ENCODE measurements around the gene FYTTD1.
"Not testable (repeated sequence)": the region's sequence is repeated elsewhere in the genome, so short reads cannot be mapped to it uniquely, and the experiment has no call there.

FYTTD1 gene

GRCh38 chr3:197728487-197728886 lies 21.2 kb upstream of the FYTTD1 start:
- Histone ChIP-seq H3K36me3 (ENCODE audit: insufficient read depth, low read length) (no peaks in the 10 kb centered on the region), H3K4me3 (ENCODE audit: low read length) (no peak overlapping the region), H2AFZ (ENCODE audit: low read depth, low read length) (no peak overlapping the region), H3K9me3 (ENCODE audit: low read length) (no peaks in the 10 kb centered on the region), H3K27me3 (ENCODE audit: insufficient read depth, low read length) (no peaks in the 10 kb centered on the region), H3K4me1 (ENCODE audit: insufficient read depth, low read length) (no peaks in the 10 kb centered on the region)

GRCh38 chr3:197730200-197730599 lies 19.5 kb upstream of the FYTTD1 start:
- Histone ChIP-seq H3K4me3 (ENCODE audit: low read length) (no peak overlapping the region), H3K36me3 (ENCODE audit: insufficient read depth, low read length) (no peaks in the 10 kb centered on the region), H3K9me3 (ENCODE audit: low read length) (no peaks in the 10 kb centered on the region), H3K27me3 (ENCODE audit: insufficient read depth, low read length) (no peaks in the 10 kb centered on the region), H3K4me1 (ENCODE audit: insufficient read depth, low read length) (no peaks in the 10 kb centered on the region), H2AFZ (ENCODE audit: low read depth, low read length) (no peak overlapping the region)

GRCh38 chr3:197730770-197731169 lies 18.9 kb upstream of the FYTTD1 start:
- not testable (repeated sequence) for H2AFZ ChIP-seq (ENCODE audit: low read depth, low read length); H3K4me1 ChIP-seq (ENCODE audit: insufficient read depth, low read length); H3K4me3 ChIP-seq (ENCODE audit: low read length); H3K27me3 ChIP-seq (ENCODE audit: insufficient read depth, low read length); H3K36me3 ChIP-seq (ENCODE audit: insufficient read depth, low read length); H3K9me3 ChIP-seq (ENCODE audit: low read length)

GRCh38 chr3:197731483-197731882 lies 18.2 kb upstream of the FYTTD1 start:
- H3K36me3 ChIP-seq (ENCODE audit: insufficient read depth, low read length); H3K4me1 ChIP-seq (ENCODE audit: insufficient read depth, low read length); H2AFZ ChIP-seq (ENCODE audit: low read depth, low read length); H3K27me3 ChIP-seq (ENCODE audit: insufficient read depth, low read length); H3K9me3 ChIP-seq (ENCODE audit: low read length); H3K4me3 ChIP-seq (ENCODE audit: low read length): not testable (repeated sequence)

GRCh38 chr3:197733042-197733441 lies 16.6 kb upstream of the FYTTD1 start:
- H3K27me3 ChIP-seq (ENCODE audit: insufficient read depth, low read length), result no peaks in the 10 kb centered on the region
- H3K4me3 ChIP-seq (ENCODE audit: low read length), result no peak overlapping the region
- no peaks in the 10 kb centered on the region for H3K36me3 ChIP-seq (ENCODE audit: insufficient read depth, low read length)
- no peaks in the 10 kb centered on the region for H3K9me3 ChIP-seq (ENCODE audit: low read length)
- H2AFZ ChIP-seq (ENCODE audit: low read depth, low read length), result no peak overlapping the region
- H3K4me1 ChIP-seq (ENCODE audit: insufficient read depth, low read length), result peaks cover 16% of the 10 kb centered on the region

- no peak overlapping the region for H3K4me3 ChIP-seq (ENCODE audit: low read length)
- peaks cover 17% of the 10 kb centered on the region for H3K4me1 ChIP-seq (ENCODE audit: insufficient read depth, low read length)
- no peaks in the 10 kb centered on the region for H3K27me3 ChIP-seq (ENCODE audit: insufficient read depth, low read length)
- H3K36me3 ChIP-seq (ENCODE audit: insufficient read depth, low read length), result no peaks in the 10 kb centered on the region
- no peak overlapping the region for H2AFZ ChIP-seq (ENCODE audit: low read depth, low read length)
- no peaks in the 10 kb centered on the region for H3K9me3 ChIP-seq (ENCODE audit: low read length)
Measured at GRCh38 chr3:197734667-197735318, 14.9 kb upstream of the FYTTD1 start.

GRCh38 chr3:197736010-197736490 lies 13.6 kb upstream of the FYTTD1 start:
- H3K27me3 ChIP-seq (ENCODE audit: insufficient read depth, low read length), result no peaks in the 10 kb centered on the region
- no peaks in the 10 kb centered on the region for H3K36me3 ChIP-seq (ENCODE audit: insufficient read depth, low read length)
- peak overlapping the region; percentile 73 for H2AFZ ChIP-seq (ENCODE audit: low read depth, low read length)
- peak overlapping the region; percentile 79 for H3K4me3 ChIP-seq (ENCODE audit: low read length)
- H3K4me1 ChIP-seq (ENCODE audit: insufficient read depth, low read length), result peaks cover 17% of the 10 kb centered on the region
- no peaks in the 10 kb centered on the region for H3K9me3 ChIP-seq (ENCODE audit: low read length)

GRCh38 chr3:197736491-197737318 lies 13.0 kb upstream of the FYTTD1 start, which contains the start of gene RUBCN:
TSS of gene RUBCN (minus strand) at chr3:197736904. CDS start at chr3:197736719, 185 bp downstream.
- Histone ChIP-seq H2AFZ (ENCODE audit: low read depth, low read length) (peak within 1 kb of the TSS; percentile 73), H3K4me3 (ENCODE audit: low read length) (peak within 1 kb of the TSS; percentile 79), H3K27me3 (ENCODE audit: insufficient read depth, low read length) (no peaks in the 10 kb centered on the region), H3K4me1 (ENCODE audit: insufficient read depth, low read length) (peaks cover 17% of the 10 kb centered on the region), H3K36me3 (ENCODE audit: insufficient read depth, low read length) (no peaks in the 10 kb centered on the region), H3K9me3 (ENCODE audit: low read length) (no peaks in the 10 kb centered on the region)

GRCh38 chr3:197737319-197737649 lies 12.4 kb upstream of the FYTTD1 start:
- Histone ChIP-seq H3K27me3 (ENCODE audit: insufficient read depth, low read length) (no peaks in the 10 kb centered on the region), H3K4me3 (ENCODE audit: low read length) (peak overlapping the region; percentile 79), H3K9me3 (ENCODE audit: low read length) (no peaks in the 10 kb centered on the region), H2AFZ (ENCODE audit: low read depth, low read length) (peak overlapping the region; percentile 73), H3K4me1 (ENCODE audit: insufficient read depth, low read length) (peaks cover 17% of the 10 kb centered on the region), H3K36me3 (ENCODE audit: insufficient read depth, low read length) (no peaks in the 10 kb centered on the region)

GRCh38 chr3:197737749-197738462 lies 11.8 kb upstream of the FYTTD1 start:
- H3K4me1 ChIP-seq (ENCODE audit: insufficient read depth, low read length), result peaks cover 17% of the 10 kb centered on the region
- no peaks in the 10 kb centered on the region for H3K9me3 ChIP-seq (ENCODE audit: low read length)
- no peaks in the 10 kb centered on the region for H3K36me3 ChIP-seq (ENCODE audit: insufficient read depth, low read length)
- H3K27me3 ChIP-seq (ENCODE audit: insufficient read depth, low read length), result no peaks in the 10 kb centered on the region
- peak overlapping the region; percentile 79 for H3K4me3 ChIP-seq (ENCODE audit: low read length)
- H2AFZ ChIP-seq (ENCODE audit: low read depth, low read length), result peak overlapping the region; percentile 73

GRCh38 chr3:197742787-197743186 lies 6.9 kb upstream of the FYTTD1 start:
- Histone ChIP-seq H3K4me1 (ENCODE audit: insufficient read depth, low read length) (peaks cover 9% of the 10 kb centered on the region), H2AFZ (ENCODE audit: low read depth, low read length) (no peak overlapping the region), H3K27me3 (ENCODE audit: insufficient read depth, low read length) (no peaks in the 10 kb centered on the region), H3K9me3 (ENCODE audit: low read length) (no peaks in the 10 kb centered on the region), H3K36me3 (ENCODE audit: insufficient read depth, low read length) (no peaks in the 10 kb centered on the region), H3K4me3 (ENCODE audit: low read length) (no peak overlapping the region)

GRCh38 chr3:197746209-197746608 lies 3.5 kb upstream of the FYTTD1 start:
- H3K9me3 ChIP-seq (ENCODE audit: low read length), result no peaks in the 10 kb centered on the region
- no peaks in the 10 kb centered on the region for H3K36me3 ChIP-seq (ENCODE audit: insufficient read depth, low read length)
- H3K4me1 ChIP-seq (ENCODE audit: insufficient read depth, low read length), result peaks cover 6% of the 10 kb centered on the region
- no peak overlapping the region for H3K4me3 ChIP-seq (ENCODE audit: low read length)
- H3K27me3 ChIP-seq (ENCODE audit: insufficient read depth, low read length), result no peaks in the 10 kb centered on the region
- no peak overlapping the region for H2AFZ ChIP-seq (ENCODE audit: low read depth, low read length)

GRCh38 chr3:197746801-197747237 lies 2.9 kb upstream of the FYTTD1 start:
- H3K4me1 ChIP-seq (ENCODE audit: insufficient read depth, low read length), result peaks cover 12% of the 10 kb centered on the region
- H2AFZ ChIP-seq (ENCODE audit: low read depth, low read length), result peak overlapping the region; percentile 51
- no peaks in the 10 kb centered on the region for H3K9me3 ChIP-seq (ENCODE audit: low read length)
- no peaks in the 10 kb centered on the region for H3K36me3 ChIP-seq (ENCODE audit: insufficient read depth, low read length)
- no peaks in the 10 kb centered on the region for H3K27me3 ChIP-seq (ENCODE audit: insufficient read depth, low read length)
- H3K4me3 ChIP-seq (ENCODE audit: low read length), result no peak overlapping the region

Measured in neuron (in vitro differentiated cells).